IPS-20b (cell line): Measurements from ENCODE around the gene NAPSA.
"Not testable (repeated sequence)": the region's sequence is repeated elsewhere in the genome, so short reads cannot be mapped to it uniquely, and the experiment has no call there.

ENCODE experiments used
- H3K27ac ChIP-seq: one replicate; pipeline ENCODE4 v1.5.1; 2013; ENCODE audit warnings: low read length
- H3K27me3 ChIP-seq: 2 replicates; pipeline ENCODE4 v1.6.1; 2013; ENCODE audit warnings: mild to moderate bottlenecking, low read length, inconsistent platforms; ENCODE audit not compliant: insufficient read depth
- H3K36me3 ChIP-seq: 2 replicates; pipeline ENCODE4 v1.6.1; 2013; ENCODE audit warnings: low read depth, mild to moderate bottlenecking, inconsistent platforms, low read length, moderate library complexity; ENCODE audit not compliant: insufficient read depth
- H3K4me1 ChIP-seq: 2 replicates; pipeline ENCODE4 v1.6.1; 2013; ENCODE audit warnings: mild to moderate bottlenecking, control low read depth, inconsistent platforms, low read length, moderate library complexity; ENCODE audit not compliant: insufficient read depth
- H3K4me3 ChIP-seq: 2 replicates; pipeline ENCODE4 v1.5.1; 2013; ENCODE audit warnings: mild to moderate bottlenecking, low read length, inconsistent platforms
- H3K9ac ChIP-seq: 2 replicates; pipeline ENCODE4 v1.6.1; 2013; ENCODE audit warnings: low read depth, mild to moderate bottlenecking, inconsistent platforms, low read length, moderate library complexity
- H3K9me3 ChIP-seq: 2 replicates; pipeline ENCODE4 v1.6.1; 2013; ENCODE audit warnings: mild to moderate bottlenecking, low read depth, low read length, inconsistent platforms; ENCODE audit not compliant: insufficient read depth

NAPSA gene

GRCh38 chr19:50332244-50333038 lies 33.0 kb downstream of the NAPSA start:
- no peaks in the 10 kb centered on the region for H3K4me1 ChIP-seq
- peak overlapping the region; percentile 67 for H3K4me3 ChIP-seq
- no peak overlapping the region for H3K27ac ChIP-seq
- H3K27me3 ChIP-seq = peaks cover 5% of the 10 kb centered on the region
- peaks cover 52% of the 10 kb centered on the region for H3K9me3 ChIP-seq
- H3K36me3 ChIP-seq = no peaks in the 10 kb centered on the region
- no peak overlapping the region for H3K9ac ChIP-seq

- Histone ChIP-seq H3K27ac (no peak overlapping the region), H3K4me3 (peak overlapping the region; percentile 67), H3K27me3 (peaks cover 10% of the 10 kb centered on the region), H3K36me3 (no peaks in the 10 kb centered on the region), H3K9ac (no peak overlapping the region), H3K9me3 (peaks cover 50% of the 10 kb centered on the region), H3K4me1 (no peaks in the 10 kb centered on the region)
Measured at GRCh38 chr19:50331994-50332243, 33.5 kb downstream of the NAPSA start.

GRCh38 chr19:50331221-50331993 lies 34.0 kb downstream of the NAPSA start:
- H3K4me1 ChIP-seq = no peaks in the 10 kb centered on the region
- H3K27ac ChIP-seq = no peak overlapping the region
- no peaks in the 10 kb centered on the region for H3K36me3 ChIP-seq
- no peak overlapping the region; the same call in 1 of the 2 replicates for H3K9ac ChIP-seq
- H3K27me3 ChIP-seq = peaks cover 16% of the 10 kb centered on the region
- H3K4me3 ChIP-seq = peak overlapping the region; percentile 67
- peaks cover 47% of the 10 kb centered on the region for H3K9me3 ChIP-seq

GRCh38 chr19:50330365-50331078 lies 34.9 kb downstream of the NAPSA start:
- H3K27me3 ChIP-seq = peaks cover 18% of the 10 kb centered on the region
- H3K36me3 ChIP-seq = no peaks in the 10 kb centered on the region
- peak overlapping the region; percentile 74 for H3K4me3 ChIP-seq
- no peaks in the 10 kb centered on the region for H3K4me1 ChIP-seq
- H3K27ac ChIP-seq = no peak overlapping the region
- H3K9me3 ChIP-seq = peaks cover 38% of the 10 kb centered on the region
- H3K9ac ChIP-seq = peak overlapping the region; percentile 68; the same call in 1 of the 2 replicates

GRCh38 chr19:50329926-50330294 lies 35.5 kb downstream of the NAPSA start:
- peak overlapping the region; percentile 68; the same call in 1 of the 2 replicates for H3K9ac ChIP-seq

GRCh38 chr19:50329146-50329925 lies 36.1 kb downstream of the NAPSA start, which contains the start of gene KCNC3:
Gene KCNC3, minus strand, starts transcription at chr19:50329377. Its CDS starts 295 bp downstream, at chr19:50329082.
- H3K9ac ChIP-seq = peak within 1 kb of the TSS; percentile 68; the same call in 1 of the 2 replicates
- peaks cover 18% of the 10 kb centered on the region for H3K27me3 ChIP-seq
- peaks cover 31% of the 10 kb centered on the region for H3K9me3 ChIP-seq
- H3K4me3 ChIP-seq = peak within 1 kb of the TSS; percentile 74
- H3K36me3 ChIP-seq = no peaks in the 10 kb centered on the region
- no peak within 1 kb of the TSS for H3K27ac ChIP-seq
- H3K4me1 ChIP-seq = no peaks in the 10 kb centered on the region

More at GRCh38 chr19:50329926-50330294, 35.5 kb downstream of the NAPSA start:
- H3K27ac ChIP-seq, H3K4me1 ChIP-seq, H3K36me3 ChIP-seq: not testable (repeated sequence)
- H3K27me3 ChIP-seq = peaks cover 18% of the 10 kb centered on the region
- peak overlapping the region; percentile 74 for H3K4me3 ChIP-seq
- peaks cover 32% of the 10 kb centered on the region for H3K9me3 ChIP-seq

- H3K4me1 ChIP-seq = no peaks in the 10 kb centered on the region
- peaks cover 18% of the 10 kb centered on the region for H3K27me3 ChIP-seq
- H3K4me3 ChIP-seq = no peak overlapping the region
- no peak overlapping the region for H3K27ac ChIP-seq
- no peaks in the 10 kb centered on the region for H3K36me3 ChIP-seq
- peaks cover 31% of the 10 kb centered on the region for H3K9me3 ChIP-seq
- no peak overlapping the region for H3K9ac ChIP-seq
Measured at GRCh38 chr19:50328873-50329145, 36.6 kb downstream of the NAPSA start.

- H3K9me3 ChIP-seq = peaks cover 32% of the 10 kb centered on the region
- no peaks in the 10 kb centered on the region for H3K36me3 ChIP-seq
- H3K27me3 ChIP-seq = peaks cover 18% of the 10 kb centered on the region
- H3K4me1 ChIP-seq = no peaks in the 10 kb centered on the region
- no peak overlapping the region for H3K27ac ChIP-seq
- no peak overlapping the region for H3K9ac ChIP-seq
- peak overlapping the region; percentile 53; the same call in 1 of the 2 replicates for H3K4me3 ChIP-seq
Measured at GRCh38 chr19:50328224-50328872, 37.1 kb downstream of the NAPSA start.

GRCh38 chr19:50327461-50328223 lies 37.8 kb downstream of the NAPSA start:
- H3K27me3 ChIP-seq = peaks cover 18% of the 10 kb centered on the region
- no peaks in the 10 kb centered on the region for H3K4me1 ChIP-seq
- no peak overlapping the region for H3K27ac ChIP-seq
- H3K9me3 ChIP-seq = peaks cover 28% of the 10 kb centered on the region
- H3K4me3 ChIP-seq = no peak overlapping the region
- no peaks in the 10 kb centered on the region for H3K36me3 ChIP-seq
- H3K9ac ChIP-seq = no peak overlapping the region

- no peaks in the 10 kb centered on the region for H3K4me1 ChIP-seq
Measured at GRCh38 chr19:50327013-50327412, 38.4 kb downstream of the NAPSA start.

More at GRCh38 chr19:50327013-50327412, 38.4 kb downstream of the NAPSA start:
- no peak overlapping the region for H3K9ac ChIP-seq
- H3K9me3 ChIP-seq = peaks cover 21% of the 10 kb centered on the region
- H3K4me3 ChIP-seq = no peak overlapping the region
- peaks cover 18% of the 10 kb centered on the region for H3K27me3 ChIP-seq
- H3K36me3 ChIP-seq = no peaks in the 10 kb centered on the region
- H3K27ac ChIP-seq = no peak overlapping the region
